HFFc6 (cell line): ENCODE measurements around the gene SUMF1. TPM values are rescaled to one million over a fixed set of nuclear protein-coding genes. Genes with fewer than 3 reads are reported as not detected.

Source experiments
- DNase-seq: peaks from one replicate; pipeline ENCODE4 v3.0.0-alpha.2; 2018
- H3K27ac Mint-ChIP-seq: 2 replicates; pipeline ENCODE4 v1.8.0; 2020; ENCODE audit warnings: mild to moderate bottlenecking, mixed read lengths
- H3K27me3 Mint-ChIP-seq: 2 replicates; pipeline ENCODE4 v1.8.0; 2021; ENCODE audit warnings: mild to moderate bottlenecking, moderate library complexity, mixed read lengths; ENCODE audit not compliant: insufficient read depth
- H3K36me3 Mint-ChIP-seq: 2 replicates; pipeline ENCODE4 v1.8.0; 2021; ENCODE audit warnings: low read depth, mixed read lengths
- H3K4me1 Mint-ChIP-seq: 2 replicates; pipeline ENCODE4 v1.8.0; 2020; ENCODE audit warnings: low read depth, mixed read lengths
- H3K4me3 Mint-ChIP-seq: 2 replicates; pipeline ENCODE4 v1.8.0; 2020; ENCODE audit warnings: mild to moderate bottlenecking, moderate library complexity, mixed read lengths
- H3K9me3 Mint-ChIP-seq: 2 replicates; pipeline ENCODE4 v1.8.0; 2020; ENCODE audit warnings: mild to moderate bottlenecking, mixed read lengths
- total RNA-seq, 6 experiments: library from RNA; stranded (reverse); fragmentation: NEBNext Ultra II Directional; extraction: Animal tissue kit (Norgen Biotek cat#: 25700); gene quantifications; 2 replicates in 1 of 6; 3 replicates in 5 of 6; pipeline ENCODE4 v1.2.3, GENCODE V29; 2021
- TF ChIP-seq, protein P1 (sequence below): fragments of 200-600 bp; sonication (generic); IDR thresholded peaks from 2 replicates; pipeline ENCODE4 v1.5.0; 2021; ENCODE audit warnings: antibody characterized with exemption, mild to moderate bottlenecking

The SUMF1 gene
- total RNA-seq, 6 experiments from 2014 or later: 33.5 to 38.0 (median 36.0) TPM

DNA sequence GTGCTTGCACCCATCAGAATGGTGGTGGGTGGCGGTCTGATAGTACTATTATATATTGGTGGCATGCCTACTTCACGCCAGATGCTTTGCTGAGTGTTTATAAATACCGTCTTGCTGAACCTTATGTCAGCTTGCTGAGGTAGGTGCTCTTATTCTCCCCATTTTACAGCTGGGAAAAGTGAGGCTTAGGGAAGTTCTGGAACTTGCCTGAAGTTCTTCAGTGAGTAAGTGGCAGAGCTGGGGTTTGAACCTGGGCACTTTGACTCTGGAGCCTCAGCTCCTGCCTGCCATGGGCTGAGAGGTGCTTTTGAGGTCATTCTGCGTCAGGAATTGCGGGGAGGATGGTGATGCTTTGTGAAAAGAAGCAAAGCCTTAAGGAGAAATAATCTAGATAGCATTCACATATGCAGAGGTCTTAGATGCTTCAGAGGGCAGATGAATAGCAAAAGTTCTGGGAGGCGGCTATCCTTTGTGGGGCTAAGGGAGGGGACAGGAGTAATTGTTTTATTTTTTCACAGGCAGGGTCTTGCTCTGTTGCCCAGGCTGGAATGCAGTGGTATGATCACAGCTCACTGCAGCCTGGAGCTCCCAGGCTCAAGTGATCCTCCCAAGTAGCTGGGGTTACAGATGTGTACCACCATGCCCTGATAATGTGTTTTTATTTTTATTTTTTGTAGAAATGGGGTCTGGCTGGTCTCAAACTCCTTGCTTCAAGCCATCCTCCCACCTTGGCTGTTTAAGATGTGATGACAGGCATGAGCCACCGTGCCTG is 44.6 kb upstream of the SUMF1 start:
- no peaks in the 10 kb centered on the region for H3K4me1 Mint-ChIP-seq
- TF ChIP-seq, protein P1, sequence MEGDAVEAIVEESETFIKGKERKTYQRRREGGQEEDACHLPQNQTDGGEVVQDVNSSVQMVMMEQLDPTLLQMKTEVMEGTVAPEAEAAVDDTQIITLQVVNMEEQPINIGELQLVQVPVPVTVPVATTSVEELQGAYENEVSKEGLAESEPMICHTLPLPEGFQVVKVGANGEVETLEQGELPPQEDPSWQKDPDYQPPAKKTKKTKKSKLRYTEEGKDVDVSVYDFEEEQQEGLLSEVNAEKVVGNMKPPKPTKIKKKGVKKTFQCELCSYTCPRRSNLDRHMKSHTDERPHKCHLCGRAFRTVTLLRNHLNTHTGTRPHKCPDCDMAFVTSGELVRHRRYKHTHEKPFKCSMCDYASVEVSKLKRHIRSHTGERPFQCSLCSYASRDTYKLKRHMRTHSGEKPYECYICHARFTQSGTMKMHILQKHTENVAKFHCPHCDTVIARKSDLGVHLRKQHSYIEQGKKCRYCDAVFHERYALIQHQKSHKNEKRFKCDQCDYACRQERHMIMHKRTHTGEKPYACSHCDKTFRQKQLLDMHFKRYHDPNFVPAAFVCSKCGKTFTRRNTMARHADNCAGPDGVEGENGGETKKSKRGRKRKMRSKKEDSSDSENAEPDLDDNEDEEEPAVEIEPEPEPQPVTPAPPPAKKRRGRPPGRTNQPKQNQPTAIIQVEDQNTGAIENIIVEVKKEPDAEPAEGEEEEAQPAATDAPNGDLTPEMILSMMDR: no peak
- no peak overlapping the region for H3K4me3 Mint-ChIP-seq

DNA sequence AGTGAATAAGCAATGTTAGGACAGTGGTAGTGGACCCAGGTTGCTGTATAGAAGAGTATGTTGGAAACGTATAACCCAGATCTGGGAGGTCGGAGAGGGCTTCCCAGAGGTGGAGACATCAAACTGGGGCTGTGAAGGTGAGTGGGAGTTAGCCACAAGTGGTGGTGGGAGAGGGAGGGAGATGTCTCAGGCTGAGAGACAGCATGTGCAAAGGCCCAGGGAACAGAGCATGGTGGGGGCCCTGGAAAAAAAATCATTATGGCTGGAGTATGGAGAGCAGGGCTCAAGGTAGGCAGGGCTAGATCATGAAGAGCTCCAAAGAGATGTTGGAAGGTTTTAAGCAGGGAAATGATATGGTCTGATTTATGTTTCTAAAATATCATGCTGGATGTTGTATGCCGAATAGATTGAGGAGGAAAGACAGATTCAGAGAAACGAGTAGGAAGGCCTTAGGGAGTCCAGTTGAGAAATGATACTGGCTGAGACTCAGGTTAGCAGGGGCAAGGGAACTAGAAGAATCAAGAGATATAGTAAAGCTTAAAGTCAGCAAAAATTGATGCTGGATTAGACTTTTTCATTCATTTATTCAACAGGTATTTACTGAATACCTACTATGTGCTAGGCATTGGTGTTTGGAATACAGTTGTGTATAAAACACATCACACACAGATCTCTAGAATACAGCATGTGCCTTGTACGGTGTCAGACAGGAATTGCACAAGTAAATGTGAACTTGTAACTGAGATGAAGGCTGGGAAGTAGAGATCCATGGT is 43.1 kb upstream of the SUMF1 start:
- Mint-ChIP-seq H3K27me3 (peaks cover 4% of the 10 kb centered on the region), H3K4me1 (peaks cover under 1% of the 10 kb centered on the region; the same call in 1 of the 2 replicates), H3K36me3 (no peaks in the 10 kb centered on the region), H3K4me3 (no peak overlapping the region), H3K9me3 (no peaks in the 10 kb centered on the region), H3K27ac (no peak overlapping the region)
- TF ChIP-seq, protein P1: no peak
- no peak for DNase-seq

More for the DNA sequence above, 44.6 kb upstream of the SUMF1 start:
- Mint-ChIP-seq H3K27ac (no peak overlapping the region), H3K9me3 (no peaks in the 10 kb centered on the region), H3K36me3 (no peaks in the 10 kb centered on the region), H3K27me3 (peaks cover 4% of the 10 kb centered on the region)
- no peak for DNase-seq

DNA sequence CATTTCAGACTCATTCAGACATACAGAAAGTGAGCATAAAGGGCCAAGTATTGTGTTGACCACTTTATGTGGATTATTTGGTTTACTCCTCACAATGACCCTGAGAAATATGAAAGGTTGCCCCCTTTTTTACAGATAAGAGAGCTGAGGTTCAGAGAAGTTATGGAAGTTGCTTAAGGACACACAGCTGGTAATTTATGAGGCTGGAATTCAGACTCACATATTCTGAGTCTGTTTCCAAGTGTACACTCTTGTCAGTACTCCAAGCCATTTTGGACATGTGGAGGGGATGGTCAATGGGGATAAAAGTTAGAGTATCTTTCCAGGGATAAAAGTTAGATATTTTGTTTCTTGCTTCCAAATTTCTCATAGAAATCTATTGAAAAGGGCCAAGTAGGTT is 42.0 kb upstream of the SUMF1 start:
- no peak for DNase-seq
- Mint-ChIP-seq H3K4me3 (no peak overlapping the region), H3K27me3 (peaks cover 4% of the 10 kb centered on the region), H3K27ac (no peak overlapping the region), H3K9me3 (no peaks in the 10 kb centered on the region), H3K4me1 (peaks cover 12% of the 10 kb centered on the region), H3K36me3 (no peaks in the 10 kb centered on the region)
- TF ChIP-seq, protein P1: no peak

DNA sequence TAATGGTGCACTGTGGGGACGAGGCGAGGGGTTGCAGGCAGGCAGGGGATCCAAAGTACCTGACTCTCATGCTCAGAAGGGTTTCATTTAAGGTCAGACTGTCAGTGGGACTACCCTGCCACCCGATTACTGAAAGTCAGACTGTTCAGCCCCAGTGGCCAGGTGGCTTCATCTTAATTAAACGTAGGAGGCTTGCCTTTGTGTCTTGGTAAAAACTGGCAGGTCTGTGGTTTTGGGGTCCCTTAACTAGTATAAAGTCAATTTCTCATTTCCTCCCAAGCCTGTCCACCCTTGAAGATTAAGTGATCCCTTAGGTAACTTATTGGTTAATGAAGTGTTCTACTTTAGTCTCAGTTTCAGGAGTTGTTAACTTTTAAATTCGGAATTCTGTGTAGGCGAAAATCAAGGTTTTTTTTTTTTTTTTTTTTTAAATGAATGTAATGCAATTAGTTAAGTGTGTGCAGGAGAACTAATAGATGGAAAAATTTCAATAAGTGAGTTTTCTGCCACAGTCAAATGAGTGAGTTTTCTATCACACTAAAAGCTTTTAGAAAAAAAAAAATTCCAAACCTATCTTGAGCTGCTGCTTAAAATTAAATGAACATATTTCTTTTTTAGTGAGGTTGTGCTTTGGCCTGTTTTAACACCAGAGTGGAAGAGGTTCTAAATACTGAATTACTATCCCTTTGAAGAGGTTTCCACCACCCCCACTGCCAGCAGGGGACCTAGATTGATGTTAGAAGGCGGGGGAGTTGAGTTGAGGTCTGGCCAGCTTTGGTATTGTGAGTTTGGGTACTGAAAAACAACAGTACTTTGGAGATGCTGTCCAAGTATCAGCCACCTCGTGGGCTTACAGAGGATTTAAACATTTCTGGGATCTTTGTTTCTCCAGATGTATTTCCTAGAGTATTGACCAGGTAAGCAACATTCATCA is 41.2 kb upstream of the SUMF1 start:
- Mint-ChIP-seq H3K36me3 (no peaks in the 10 kb centered on the region), H3K4me3 (no peak overlapping the region), H3K4me1 (peaks cover 15% of the 10 kb centered on the region), H3K9me3 (no peaks in the 10 kb centered on the region), H3K27ac (no peak overlapping the region), H3K27me3 (peaks cover 4% of the 10 kb centered on the region)
- TF ChIP-seq, protein P1: no peak
- DNase-seq: no peak

DNA sequence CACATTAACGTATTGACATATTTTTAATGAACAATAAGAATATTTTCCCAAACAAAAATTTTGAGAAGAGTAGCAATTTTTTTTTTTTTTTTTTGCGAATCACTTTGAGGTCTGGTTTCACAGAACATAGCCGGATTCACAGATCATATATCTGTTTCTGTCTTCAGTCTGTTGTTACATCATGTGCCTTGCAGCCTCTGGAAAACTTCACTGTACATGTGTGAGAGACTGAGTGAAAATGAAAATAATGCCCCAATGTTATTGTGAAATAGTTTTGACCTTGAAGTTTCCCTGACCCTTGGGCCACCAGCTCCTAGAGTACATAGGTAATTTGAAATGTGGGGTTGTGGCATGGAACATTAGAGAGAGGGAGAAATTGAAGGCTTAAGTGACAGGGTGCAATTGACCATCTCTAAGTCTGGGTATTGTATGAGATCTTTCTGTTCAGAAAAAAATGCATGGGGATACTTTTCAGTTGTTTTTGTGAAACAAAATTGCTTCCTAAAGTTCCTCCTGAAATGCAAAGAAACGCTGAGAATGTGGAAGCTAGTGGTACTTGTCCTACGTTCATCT is 40.0 kb upstream of the SUMF1 start:
- Mint-ChIP-seq H3K4me3 (no peak overlapping the region), H3K9me3 (no peaks in the 10 kb centered on the region), H3K36me3 (no peaks in the 10 kb centered on the region), H3K27ac (no peak overlapping the region), H3K27me3 (peaks cover 4% of the 10 kb centered on the region), H3K4me1 (peaks cover 15% of the 10 kb centered on the region)
- no peak for DNase-seq
- TF ChIP-seq, protein P1: no peak
